NCI-H1436 treated with DMSO at 0.1 percent for 48 hours (cell line): Measurements from ENCODE around the gene KIT.
A peak's percentile ranks its signal among the peaks of the same experiment; 100 is the strongest.
"Not testable (repeated sequence)": the region's sequence is repeated elsewhere in the genome, so short reads cannot be mapped to it uniquely, and the experiment has no call there.

Source experiments
- DNase-seq: peaks from one replicate; lab custom pipeline; 2025; lab: John Stamatoyannopoulos, UW

The KIT gene

GRCh38 chr4:54657551-54658251 lies at the start of gene KIT:
KIT (plus strand) TSS chr4:54657957; CDS start chr4:54658015, 58 bp downstream.
- DNase-seq = peak; percentile 37

DNA sequence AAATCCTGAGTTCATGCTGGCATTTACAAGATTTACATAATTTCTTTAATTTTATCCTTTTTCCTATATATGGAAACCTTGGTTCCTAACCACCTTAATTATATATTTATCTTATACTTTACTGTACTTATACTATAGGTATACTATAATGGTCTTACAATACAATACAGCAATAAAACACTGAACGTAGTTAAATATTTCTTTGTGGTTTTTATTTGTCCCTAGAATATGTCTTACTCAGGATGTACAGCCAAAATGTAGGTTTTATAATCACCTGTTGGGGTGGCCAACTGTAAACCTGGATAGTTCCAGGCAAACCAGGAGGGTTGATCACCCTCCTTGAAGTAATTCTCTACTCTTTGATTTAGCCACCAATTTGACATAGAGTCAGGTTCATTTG lies 48.4 kb upstream of the KIT start:
- DNase-seq = no peak

DNA sequence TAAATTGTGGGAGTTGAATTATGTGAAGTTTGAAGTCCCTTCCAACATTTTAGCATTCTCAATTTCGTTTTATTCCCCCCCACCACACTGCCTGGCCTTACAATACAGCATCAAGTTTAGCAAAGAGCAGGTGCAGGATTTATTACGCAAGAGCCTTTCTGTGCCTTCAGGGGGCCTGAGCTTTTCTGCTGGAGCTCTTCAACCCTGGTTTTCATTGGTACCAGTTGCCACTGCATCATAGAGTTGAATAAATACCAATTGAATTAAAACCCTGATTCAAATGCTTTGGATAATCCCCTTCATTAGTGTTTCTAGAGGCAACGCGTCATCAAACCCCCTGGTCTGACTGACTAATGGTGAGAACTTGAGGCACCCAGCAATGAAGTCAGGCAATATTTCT lies 43.6 kb upstream of the KIT start:
- DNase-seq = peak; percentile 3

DNA sequence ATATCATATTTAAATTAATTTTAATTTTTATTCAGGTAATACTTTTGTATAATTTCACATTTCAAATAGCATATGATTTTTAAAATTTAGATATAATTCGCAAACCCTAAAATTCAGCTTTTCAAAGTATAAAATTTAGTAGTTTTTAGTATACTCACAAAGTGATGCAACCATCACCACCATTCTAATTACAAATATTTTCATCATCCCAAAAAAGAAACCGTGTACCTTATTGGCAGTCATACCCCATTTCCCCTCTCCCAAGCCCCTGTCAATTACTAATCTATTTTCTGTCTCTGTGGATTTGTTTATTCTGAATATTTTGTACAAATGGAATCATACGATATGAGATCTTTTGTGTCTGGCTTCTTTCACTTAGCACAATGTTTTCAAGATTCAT lies 37.0 kb upstream of the KIT start:
- DNase-seq = no peak

DNA sequence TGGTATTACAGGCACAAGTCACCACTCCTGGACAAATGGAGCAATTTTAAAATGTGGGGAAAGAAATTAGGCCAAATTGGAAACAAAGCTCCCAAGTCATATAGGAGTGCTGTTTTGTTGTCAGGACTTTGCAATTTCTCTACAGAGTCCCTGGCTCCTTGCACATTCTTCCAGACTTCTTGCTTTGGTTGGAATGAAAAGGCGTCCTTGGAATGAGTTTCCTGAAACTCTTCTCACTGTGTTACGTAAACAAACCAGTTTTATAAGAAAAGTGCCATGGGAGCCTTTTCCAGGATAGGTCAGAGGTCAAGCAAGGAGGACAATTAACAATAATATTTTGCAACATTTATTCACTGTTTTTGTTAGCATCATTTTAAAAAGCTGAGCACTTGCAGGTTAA lies 32.4 kb upstream of the KIT start:
- DNase-seq = no peak

DNA sequence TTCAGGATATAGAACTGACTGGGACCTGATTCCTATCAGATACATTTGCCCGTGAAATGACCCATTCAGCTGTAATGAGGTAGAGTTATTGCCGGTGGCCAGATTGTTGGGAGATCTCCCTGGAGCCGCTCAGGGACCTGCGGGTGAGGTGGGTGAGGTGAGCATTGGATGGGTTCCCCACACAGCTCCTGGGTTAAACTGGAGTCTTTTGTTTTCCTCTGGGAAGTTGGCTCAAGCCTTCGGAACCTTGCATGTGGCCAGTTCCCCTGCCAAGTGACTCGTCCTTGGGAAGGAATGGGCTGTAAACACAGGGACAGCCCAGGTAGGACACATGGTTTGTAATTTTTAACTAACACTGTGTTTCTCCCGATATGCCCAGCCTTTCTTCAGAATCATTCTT lies 31.6 kb upstream of the KIT start:
- no peak for DNase-seq

DNA sequence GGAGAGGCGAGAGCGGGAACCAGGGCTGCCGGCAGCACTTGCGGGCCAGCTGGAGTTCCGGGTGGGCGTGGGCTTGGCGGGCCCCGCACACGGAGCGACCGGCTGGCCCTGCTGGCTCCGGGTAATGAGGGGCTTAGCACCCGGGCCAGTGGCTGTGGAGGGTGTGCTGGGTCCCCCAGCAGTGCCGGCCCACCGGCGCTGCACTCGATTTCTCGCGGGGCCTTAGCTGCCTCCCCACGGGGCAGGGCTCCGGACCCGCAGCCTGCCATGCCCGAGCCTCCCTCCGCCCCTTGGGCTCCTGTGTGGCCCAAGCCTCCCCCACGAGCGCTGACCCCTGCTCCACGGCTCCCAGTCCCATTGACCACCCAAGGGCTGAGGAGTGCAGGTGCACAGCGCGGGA lies 25.2 kb upstream of the KIT start:
- no peak for DNase-seq

GRCh38 chr4:54633102-54633740 lies 24.5 kb upstream of the KIT start:
- DNase-seq = not testable (repeated sequence)

- no peak for DNase-seq
Measured at GRCh38 chr4:54635318-54635717, 22.4 kb upstream of the KIT start.

DNA sequence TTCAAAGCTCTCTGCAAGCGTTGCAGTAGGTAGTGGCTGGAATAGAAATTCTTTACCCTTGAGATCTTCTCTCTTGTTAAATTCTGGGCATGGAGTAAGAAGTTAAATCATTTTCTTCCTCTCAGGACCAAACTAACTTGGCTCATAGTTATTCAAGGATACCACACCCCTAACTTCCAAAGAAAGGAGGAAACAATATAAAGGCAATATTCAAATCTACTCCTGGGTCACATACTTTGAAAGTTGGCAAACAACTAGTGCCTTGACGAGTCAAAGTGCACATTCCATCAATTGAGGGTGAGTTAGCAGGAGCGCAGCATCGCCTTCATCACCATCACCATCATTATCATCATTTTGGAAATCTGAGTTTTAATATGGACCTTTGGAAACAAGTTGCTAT lies 20.4 kb upstream of the KIT start:
- DNase-seq = no peak

DNA sequence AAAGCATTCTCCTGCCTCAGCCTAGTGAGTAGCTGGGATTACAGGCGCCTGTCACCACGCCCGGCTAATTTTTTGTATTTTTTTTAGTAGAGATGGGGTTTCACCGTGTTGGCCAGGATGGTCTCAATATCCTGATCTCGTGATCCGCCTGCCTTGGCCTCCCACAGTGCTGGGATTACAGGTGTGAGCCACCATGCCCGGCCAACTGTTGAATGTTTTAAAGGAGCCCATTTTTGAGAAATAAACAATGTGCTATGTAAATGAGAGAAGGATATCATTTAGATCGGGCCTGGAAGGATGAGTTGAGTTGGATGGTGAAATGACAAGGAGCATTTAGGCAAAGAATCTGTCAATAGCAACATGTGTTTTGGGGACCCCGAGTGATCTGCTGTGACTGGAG lies 16.7 kb upstream of the KIT start:
- DNase-seq = not testable (repeated sequence)

GRCh38 chr4:54643172-54643571 lies 14.6 kb upstream of the KIT start:
- no peak for DNase-seq

DNA sequence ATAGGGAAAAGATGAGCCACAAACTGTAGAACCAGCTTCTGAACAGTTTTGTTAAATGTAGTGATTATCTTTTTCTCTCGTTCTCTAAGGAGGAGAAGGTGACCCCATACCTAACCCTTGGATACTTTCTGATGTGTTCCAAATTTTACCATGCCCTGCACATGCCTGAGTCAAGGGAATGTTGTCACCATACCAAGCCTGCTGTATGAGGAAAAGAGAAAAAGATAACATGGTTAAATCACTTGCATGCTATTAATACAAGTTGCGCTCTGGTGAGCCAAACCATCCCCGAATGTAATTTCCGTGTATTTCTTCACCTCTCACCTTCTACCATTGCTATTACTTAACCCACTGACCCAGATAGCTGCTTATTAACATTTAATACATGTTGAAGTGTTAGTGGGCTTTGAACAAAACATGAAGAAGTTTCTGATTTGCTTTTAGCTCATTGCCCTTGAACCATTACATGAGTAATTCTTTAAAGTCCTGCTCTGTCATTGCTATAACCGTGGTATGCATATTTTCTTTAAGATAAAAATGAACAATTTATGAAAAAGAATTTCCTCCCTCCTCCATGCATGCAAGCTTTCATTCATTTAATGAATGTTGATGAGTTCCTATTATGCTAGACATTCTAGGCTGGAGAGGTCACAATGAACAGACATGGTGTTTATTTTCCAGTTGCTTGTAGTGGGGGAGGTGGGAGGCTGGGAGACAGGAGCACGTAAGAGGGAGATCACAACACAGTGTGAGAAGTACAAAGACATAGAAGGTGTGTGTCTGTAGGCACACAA lies 13.6 kb upstream of the KIT start:
- DNase-seq = no peak

- no peak for DNase-seq
Measured at GRCh38 chr4:54645830-54646229, 11.9 kb upstream of the KIT start.

DNA sequence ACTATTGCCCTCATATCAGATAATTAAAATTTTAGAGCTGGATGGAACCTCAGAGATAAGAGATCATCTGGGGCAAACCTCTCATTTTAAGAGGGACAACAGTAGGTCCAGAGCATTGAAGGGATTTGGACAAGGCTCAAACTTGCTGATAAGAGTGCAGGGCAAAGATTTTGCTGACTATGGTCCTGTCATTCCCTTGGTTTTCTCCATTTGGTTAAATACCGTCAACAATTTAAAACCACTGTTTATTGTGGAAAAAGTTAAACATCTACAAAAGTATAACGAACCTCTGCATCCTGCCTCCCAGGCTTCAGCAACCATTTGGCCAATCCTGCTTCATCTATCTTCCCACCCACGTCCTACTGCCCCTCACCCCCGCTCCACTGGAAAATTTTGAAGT lies 10.7 kb upstream of the KIT start:
- DNase-seq = no peak

DNA sequence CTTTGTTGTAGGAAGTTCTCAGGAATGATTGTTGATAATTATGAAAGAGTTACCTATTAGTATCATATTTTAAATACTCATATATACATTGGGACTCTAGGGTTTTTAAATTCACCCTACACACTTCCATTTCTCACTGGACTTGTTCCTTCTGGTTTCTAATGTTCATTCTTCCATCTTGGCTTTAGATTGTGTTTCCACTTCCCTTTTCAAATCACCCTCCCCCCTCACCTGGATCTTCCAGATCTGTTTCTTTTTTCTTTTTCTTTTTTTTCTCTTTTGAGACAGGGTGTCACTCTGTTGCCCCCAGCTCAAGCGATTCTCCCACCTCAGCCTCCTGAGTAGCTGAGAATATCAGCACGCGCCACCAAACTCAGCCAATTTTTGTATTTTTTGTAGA lies 6.7 kb upstream of the KIT start:
- DNase-seq = no peak

- DNase-seq = no peak
Measured at GRCh38 chr4:54654753-54655152, 3.0 kb upstream of the KIT start.

DNA sequence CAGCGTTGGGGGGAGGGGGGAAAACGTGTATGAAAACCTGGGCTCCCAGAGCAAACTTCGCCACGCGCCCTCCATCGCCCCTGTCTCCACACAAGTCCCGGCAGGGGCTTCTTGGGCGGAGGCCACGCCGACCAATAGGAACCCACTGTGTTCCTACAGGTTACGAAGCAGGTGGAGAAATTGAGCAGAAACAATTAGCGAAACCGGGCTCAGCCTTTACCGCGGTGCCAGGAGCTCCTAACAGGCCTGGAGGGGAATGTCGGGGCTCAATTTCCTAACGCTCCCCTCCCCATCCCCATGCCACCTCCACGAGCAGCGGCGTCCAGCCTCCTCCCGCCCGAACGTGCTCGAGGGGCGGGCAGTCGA lies 589 bp upstream of the KIT start:
- DNase-seq = peak; percentile 52

GRCh38 chr4:54658252-54659093 lies 716 bp downstream of the KIT start:
- no peak for DNase-seq

GRCh38 chr4:54659313-54659712 lies 1.6 kb downstream of the KIT start:
- DNase-seq = no peak

GRCh38 chr4:54659749-54660535 lies 2.2 kb downstream of the KIT start:
- DNase-seq = no peak

DNA sequence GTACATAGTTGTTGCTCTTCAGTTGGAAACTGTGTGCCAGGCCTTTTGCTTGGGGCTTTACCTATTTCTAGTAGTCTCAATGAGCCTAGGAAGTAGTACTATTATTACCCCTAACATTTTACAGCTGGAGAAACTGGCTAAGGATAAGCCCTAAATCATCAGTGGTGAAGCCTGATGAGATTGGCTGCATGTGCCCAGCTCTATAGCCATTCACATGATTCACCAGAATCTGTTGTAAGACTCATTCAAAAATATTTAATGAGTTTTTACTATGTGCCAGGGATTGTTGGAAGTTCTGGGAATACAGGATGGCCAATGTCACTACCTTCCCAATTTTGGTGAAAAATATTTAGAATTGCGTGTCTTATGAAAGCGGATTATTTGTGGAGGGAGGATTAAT lies 2.8 kb downstream of the KIT start:
- DNase-seq = no peak
